ENCODE measurements around the gene RFX3.

Gene RFX3

GRCh38 chr9:3508521-3509291 lies 17.1 kb downstream of the RFX3 start:
- H3K9me2 ChIP-seq (ENCODE audit: low read depth, low read length) = no peaks in the 10 kb centered on the region
- peak overlapping the region; percentile 77 for H3K4me2 ChIP-seq (ENCODE audit: low read length)
- peak overlapping the region; percentile 65 for H3K9ac ChIP-seq (ENCODE audit: low read length)
- H3K4me3 ChIP-seq (ENCODE audit: low read depth, low read length, poor library complexity, severe bottlenecking) = peak overlapping the region; percentile 50
- peaks cover 59% of the 10 kb centered on the region for H3K4me1 ChIP-seq (ENCODE audit: insufficient read depth, low read length, severe bottlenecking)
- H3K27ac ChIP-seq (ENCODE audit: low read depth, low read length, poor library complexity, severe bottlenecking) = peak overlapping the region; percentile 80
- H2AFZ ChIP-seq (ENCODE audit: low read length) = no peak overlapping the region
- peaks cover 5% of the 10 kb centered on the region; the same call in 1 of the 2 replicates for H3K36me3 ChIP-seq (ENCODE audit: insufficient read depth, low read length)
- no peaks in the 10 kb centered on the region for H3K27me3 ChIP-seq (ENCODE audit: insufficient read depth, low read length)
- peaks cover 47% of the 10 kb centered on the region for H3K79me2 ChIP-seq (ENCODE audit: insufficient read depth, low read length)
- peaks cover 5% of the 10 kb centered on the region; the same call in 1 of the 2 replicates for H3F3A ChIP-seq (ENCODE audit: insufficient read depth, low read length)
- H4K20me1 ChIP-seq (ENCODE audit: insufficient read depth, low read length) = no peaks in the 10 kb centered on the region
- H3K9me3 ChIP-seq (ENCODE audit: low read length) = no peaks in the 10 kb centered on the region
- TF ChIP-seq EZH2 (IDR thresholded peaks at IDR 0.05; ENCODE audit: borderline replicate concordance, low read length) (no peak), CTCF (IDR thresholded peaks at IDR 0.05; ENCODE audit: low read length) (no peak)

- Histone ChIP-seq H3K9me3 (ENCODE audit: low read length) (no peaks in the 10 kb centered on the region), H2AFZ (ENCODE audit: low read length) (no peak overlapping the region), H3K79me2 (ENCODE audit: insufficient read depth, low read length) (peaks cover 41% of the 10 kb centered on the region), H3K4me1 (ENCODE audit: insufficient read depth, low read length, severe bottlenecking) (peaks cover 54% of the 10 kb centered on the region), H3K4me3 (ENCODE audit: low read depth, low read length, poor library complexity, severe bottlenecking) (peak overlapping the region; percentile 50), H3F3A (ENCODE audit: insufficient read depth, low read length) (peaks cover 5% of the 10 kb centered on the region; the same call in 1 of the 2 replicates), H3K9ac (ENCODE audit: low read length) (peak overlapping the region; percentile 65), H3K27me3 (ENCODE audit: insufficient read depth, low read length) (no peaks in the 10 kb centered on the region), H4K20me1 (ENCODE audit: insufficient read depth, low read length) (no peaks in the 10 kb centered on the region), H3K36me3 (ENCODE audit: insufficient read depth, low read length) (peaks cover 5% of the 10 kb centered on the region; the same call in 1 of the 2 replicates), H3K9me2 (ENCODE audit: low read depth, low read length) (no peaks in the 10 kb centered on the region), H3K27ac (ENCODE audit: low read depth, low read length, poor library complexity, severe bottlenecking) (peak overlapping the region; percentile 80), H3K4me2 (ENCODE audit: low read length) (peak overlapping the region; percentile 77)
- TF ChIP-seq EZH2 (IDR thresholded peaks at IDR 0.05; ENCODE audit: borderline replicate concordance, low read length) = no peak
- no peak for TF ChIP-seq CTCF (IDR thresholded peaks at IDR 0.05; ENCODE audit: low read length)
These were observed 17.7 kb downstream of the RFX3 start for GRCh38 chr9:3508078-3508431.

GRCh38 chr9:3507395-3508077 lies 18.3 kb downstream of the RFX3 start:
- H3K79me2 ChIP-seq (ENCODE audit: insufficient read depth, low read length) = peaks cover 37% of the 10 kb centered on the region
- H3K4me1 ChIP-seq (ENCODE audit: insufficient read depth, low read length, severe bottlenecking) = peaks cover 54% of the 10 kb centered on the region
- TF ChIP-seq CTCF (IDR thresholded peaks at IDR 0.05; ENCODE audit: low read length) (no peak), EZH2 (IDR thresholded peaks at IDR 0.05; ENCODE audit: borderline replicate concordance, low read length) (no peak)
- H3K27ac ChIP-seq (ENCODE audit: low read depth, low read length, poor library complexity, severe bottlenecking) = peak overlapping the region; percentile 80
- no peaks in the 10 kb centered on the region for H4K20me1 ChIP-seq (ENCODE audit: insufficient read depth, low read length)
- H3K9me3 ChIP-seq (ENCODE audit: low read length) = no peaks in the 10 kb centered on the region
- no peaks in the 10 kb centered on the region for H3K9me2 ChIP-seq (ENCODE audit: low read depth, low read length)
- H3K9ac ChIP-seq (ENCODE audit: low read length) = peak overlapping the region; percentile 65
- no peaks in the 10 kb centered on the region for H3K27me3 ChIP-seq (ENCODE audit: insufficient read depth, low read length)
- H3K4me2 ChIP-seq (ENCODE audit: low read length) = peak overlapping the region; percentile 77
- peak overlapping the region; percentile 50 for H3K4me3 ChIP-seq (ENCODE audit: low read depth, low read length, poor library complexity, severe bottlenecking)
- H3K36me3 ChIP-seq (ENCODE audit: insufficient read depth, low read length) = peaks cover 9% of the 10 kb centered on the region; the same call in 1 of the 2 replicates
- H2AFZ ChIP-seq (ENCODE audit: low read length) = no peak overlapping the region
- H3F3A ChIP-seq (ENCODE audit: insufficient read depth, low read length) = peaks cover 5% of the 10 kb centered on the region; the same call in 1 of the 2 replicates

Measured in OCI-LY1 (cell line).